HL-60 (cell line): ENCODE measurements around the gene SLC16A4.
"Not testable (repeated sequence)": the region's sequence is repeated elsewhere in the genome, so short reads cannot be mapped to it uniquely, and the experiment has no call there.

ENCODE experiments used
- DNase-seq, 2 experiments: peaks; one replicate each; pipeline ENCODE4 v3.0.0-alpha.2; 2010 to 2020; ENCODE audit warnings: low read depth in 1 of 2, low spot score in 1 of 2
- H3K27ac ChIP-seq: fragments of 250-450 bp; sonication (Bioruptor Pico); replicated peaks from 2 replicates; pipeline ENCODE4 v1.5.1; 2020; ENCODE audit warnings: mild to moderate bottlenecking, moderate library complexity
- H3K27me3 ChIP-seq: fragments of 250-450 bp; sonication (Bioruptor Pico); 2 replicates; pipeline ENCODE4 v1.5.1; 2021; ENCODE audit warnings: mild to moderate bottlenecking, moderate library complexity; ENCODE audit not compliant: insufficient read depth, poor library complexity, severe bottlenecking
- H3K4me3 ChIP-seq: replicated peaks from 2 replicates; pipeline ENCODE4 v1.5.1; 2011; ENCODE audit warnings: mild to moderate bottlenecking, control low read depth, low read length; ENCODE audit not compliant: insufficient read depth
- GABPA ChIP-seq: IDR thresholded peaks from 2 replicates; pipeline ENCODE4 v1.6.1; 2012; ENCODE audit warnings: low read depth
- POLR2AphosphoS5 ChIP-seq: IDR thresholded peaks from 2 replicates; pipeline ENCODE4 v1.6.1; 2012; ENCODE audit warnings: low read depth
- SPI1 ChIP-seq: IDR thresholded peaks from 2 replicates; pipeline ENCODE4 v1.6.1; 2012; ENCODE audit warnings: low read depth, mild to moderate bottlenecking, borderline replicate concordance
- TF ChIP-seq, protein P1 (sequence below): IDR thresholded peaks from 2 replicates; pipeline ENCODE4 v1.6.1; 2012; ENCODE audit warnings: low read depth; ENCODE audit not compliant: insufficient replicate concordance
- TF ChIP-seq, protein P2 (sequence below): IDR thresholded peaks from one replicate; pipeline ENCODE4 v1.5.1; 2011; ENCODE audit warnings: low read length, control low read depth, inconsistent platforms; ENCODE audit not compliant: insufficient read depth

SLC16A4 gene

DNA sequence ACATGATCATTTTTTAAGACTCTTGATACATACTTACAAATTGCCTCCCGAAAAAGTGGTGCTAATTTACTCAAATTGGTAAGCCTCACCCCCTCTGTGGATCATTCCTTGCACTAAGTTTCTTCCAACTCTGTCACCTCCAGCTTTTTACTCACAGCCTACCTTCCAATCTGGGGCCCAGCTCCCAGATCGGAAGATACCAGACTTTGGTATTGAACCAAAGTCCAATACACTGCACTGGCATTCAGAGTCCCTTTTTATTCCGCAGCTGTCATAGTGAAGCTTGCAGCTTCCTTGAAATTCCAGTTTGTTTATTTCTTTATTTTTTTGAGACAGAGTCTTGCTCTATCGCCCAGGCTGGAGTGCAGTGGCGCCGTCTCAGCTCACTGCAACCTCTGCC lies 18.5 kb upstream of the SLC16A4 start:
- Histone ChIP-seq H3K27me3 (no peaks in the 10 kb centered on the region), H3K4me3 (no peak overlapping the region)

DNA sequence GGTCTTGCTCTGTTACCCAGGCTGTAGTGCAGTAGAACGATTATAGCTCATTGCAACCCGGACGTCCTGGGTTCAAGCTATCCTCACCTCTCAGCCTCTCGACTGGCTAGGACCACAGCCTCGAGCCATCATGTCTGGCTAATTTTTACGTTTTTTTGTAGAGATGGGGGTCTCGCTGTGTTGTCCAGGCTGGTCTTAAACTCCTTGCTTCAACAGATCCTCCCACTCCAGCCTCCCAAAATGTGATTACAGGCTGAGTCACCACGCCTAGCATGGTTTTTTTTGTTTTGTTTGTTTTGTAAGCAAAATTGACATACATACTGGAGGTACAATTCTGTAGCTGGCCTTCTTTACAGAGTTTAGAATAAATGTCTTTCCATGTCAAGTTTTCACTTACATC lies 17.7 kb upstream of the SLC16A4 start:
- no peak for DNase-seq
- Histone ChIP-seq H3K4me3 (peak overlapping the region; percentile 97), H3K27me3 (no peaks in the 10 kb centered on the region), H3K27ac (no peak overlapping the region)
- TF ChIP-seq POLR2AphosphoS5, result no peak
- TF ChIP-seq, protein P1, sequence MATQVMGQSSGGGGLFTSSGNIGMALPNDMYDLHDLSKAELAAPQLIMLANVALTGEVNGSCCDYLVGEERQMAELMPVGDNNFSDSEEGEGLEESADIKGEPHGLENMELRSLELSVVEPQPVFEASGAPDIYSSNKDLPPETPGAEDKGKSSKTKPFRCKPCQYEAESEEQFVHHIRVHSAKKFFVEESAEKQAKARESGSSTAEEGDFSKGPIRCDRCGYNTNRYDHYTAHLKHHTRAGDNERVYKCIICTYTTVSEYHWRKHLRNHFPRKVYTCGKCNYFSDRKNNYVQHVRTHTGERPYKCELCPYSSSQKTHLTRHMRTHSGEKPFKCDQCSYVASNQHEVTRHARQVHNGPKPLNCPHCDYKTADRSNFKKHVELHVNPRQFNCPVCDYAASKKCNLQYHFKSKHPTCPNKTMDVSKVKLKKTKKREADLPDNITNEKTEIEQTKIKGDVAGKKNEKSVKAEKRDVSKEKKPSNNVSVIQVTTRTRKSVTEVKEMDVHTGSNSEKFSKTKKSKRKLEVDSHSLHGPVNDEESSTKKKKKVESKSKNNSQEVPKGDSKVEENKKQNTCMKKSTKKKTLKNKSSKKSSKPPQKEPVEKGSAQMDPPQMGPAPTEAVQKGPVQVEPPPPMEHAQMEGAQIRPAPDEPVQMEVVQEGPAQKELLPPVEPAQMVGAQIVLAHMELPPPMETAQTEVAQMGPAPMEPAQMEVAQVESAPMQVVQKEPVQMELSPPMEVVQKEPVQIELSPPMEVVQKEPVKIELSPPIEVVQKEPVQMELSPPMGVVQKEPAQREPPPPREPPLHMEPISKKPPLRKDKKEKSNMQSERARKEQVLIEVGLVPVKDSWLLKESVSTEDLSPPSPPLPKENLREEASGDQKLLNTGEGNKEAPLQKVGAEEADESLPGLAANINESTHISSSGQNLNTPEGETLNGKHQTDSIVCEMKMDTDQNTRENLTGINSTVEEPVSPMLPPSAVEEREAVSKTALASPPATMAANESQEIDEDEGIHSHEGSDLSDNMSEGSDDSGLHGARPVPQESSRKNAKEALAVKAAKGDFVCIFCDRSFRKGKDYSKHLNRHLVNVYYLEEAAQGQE, result no peak
- TF ChIP-seq, protein P2, sequence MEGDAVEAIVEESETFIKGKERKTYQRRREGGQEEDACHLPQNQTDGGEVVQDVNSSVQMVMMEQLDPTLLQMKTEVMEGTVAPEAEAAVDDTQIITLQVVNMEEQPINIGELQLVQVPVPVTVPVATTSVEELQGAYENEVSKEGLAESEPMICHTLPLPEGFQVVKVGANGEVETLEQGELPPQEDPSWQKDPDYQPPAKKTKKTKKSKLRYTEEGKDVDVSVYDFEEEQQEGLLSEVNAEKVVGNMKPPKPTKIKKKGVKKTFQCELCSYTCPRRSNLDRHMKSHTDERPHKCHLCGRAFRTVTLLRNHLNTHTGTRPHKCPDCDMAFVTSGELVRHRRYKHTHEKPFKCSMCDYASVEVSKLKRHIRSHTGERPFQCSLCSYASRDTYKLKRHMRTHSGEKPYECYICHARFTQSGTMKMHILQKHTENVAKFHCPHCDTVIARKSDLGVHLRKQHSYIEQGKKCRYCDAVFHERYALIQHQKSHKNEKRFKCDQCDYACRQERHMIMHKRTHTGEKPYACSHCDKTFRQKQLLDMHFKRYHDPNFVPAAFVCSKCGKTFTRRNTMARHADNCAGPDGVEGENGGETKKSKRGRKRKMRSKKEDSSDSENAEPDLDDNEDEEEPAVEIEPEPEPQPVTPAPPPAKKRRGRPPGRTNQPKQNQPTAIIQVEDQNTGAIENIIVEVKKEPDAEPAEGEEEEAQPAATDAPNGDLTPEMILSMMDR, result no peak
- no peak for TF ChIP-seq GABPA
- TF ChIP-seq SPI1, result no peak

More for the DNA sequence above, 18.5 kb upstream of the SLC16A4 start:
- TF ChIP-seq POLR2AphosphoS5 (no peak), GABPA (no peak), SPI1 (no peak)
- TF ChIP-seq, protein P1, result no peak
- TF ChIP-seq, protein P2, result no peak
- DNase-seq, result no peak
- no peak overlapping the region for H3K27ac ChIP-seq

DNA sequence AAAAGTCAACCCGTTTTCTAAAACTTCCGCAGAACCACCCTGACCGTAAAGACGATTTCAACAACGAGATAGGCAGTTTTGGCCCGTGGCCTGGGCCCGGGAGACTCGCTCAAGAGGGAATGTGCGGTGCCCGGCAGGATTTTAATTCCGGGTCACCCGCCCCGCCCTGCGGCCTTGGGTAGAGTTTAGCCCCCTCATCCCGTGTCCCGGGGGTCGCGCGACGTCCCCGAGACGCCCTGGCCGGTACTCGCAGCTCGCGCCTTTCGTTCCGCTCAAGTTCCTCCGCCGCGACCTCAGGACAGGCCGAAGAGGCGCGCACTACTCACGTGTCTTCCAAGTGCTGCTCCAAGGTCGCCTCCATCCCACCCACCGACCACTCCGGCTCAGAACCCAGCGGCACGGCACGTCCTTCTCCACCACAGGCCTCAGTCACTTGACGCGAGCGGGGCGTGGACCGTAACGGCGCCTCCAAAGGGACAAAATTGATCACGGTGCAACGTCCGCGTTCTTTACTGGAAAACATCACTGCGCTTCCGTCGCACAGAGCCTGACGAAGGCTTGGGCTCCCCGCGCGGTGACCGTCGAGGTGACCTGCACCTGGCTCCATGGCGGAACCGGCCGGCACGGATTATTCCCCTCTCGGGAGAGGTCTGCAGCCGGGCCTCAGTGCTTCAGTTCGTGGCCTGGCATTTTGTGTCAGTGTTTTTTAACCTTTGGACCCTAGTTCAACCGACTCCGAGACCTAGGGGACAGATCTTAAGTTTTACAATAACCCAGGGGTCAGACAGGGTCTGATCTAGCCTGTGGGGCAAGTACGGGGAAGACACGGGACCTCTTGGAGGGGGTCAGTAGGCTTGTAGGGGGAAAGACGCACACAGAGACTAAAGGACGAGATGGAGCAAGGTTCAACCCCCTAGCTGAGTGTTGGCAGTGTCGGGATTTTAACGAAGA lies 16.7 kb upstream of the SLC16A4 start, which contains the start of gene LAMTOR5:
Gene LAMTOR5 (minus strand): TSS at position 435 of the 951 bp plus-strand sequence. CDS start 74 bp downstream, at position 361.
- TF ChIP-seq SPI1 (no peak; the same call in 1 of the 2 replicates), POLR2AphosphoS5 (peak; percentile 97), GABPA (peak; percentile 87)
- TF ChIP-seq, protein P2, result no peak
- TF ChIP-seq, protein P1, result peak; percentile 63
- DNase-seq, result peak; percentile 93 to 96
- no peaks in the 10 kb centered on the region for H3K27me3 ChIP-seq
- H3K4me3 ChIP-seq, result peak within 1 kb of the TSS; percentile 97
- peak within 1 kb of the TSS; percentile 91 for H3K27ac ChIP-seq

DNA sequence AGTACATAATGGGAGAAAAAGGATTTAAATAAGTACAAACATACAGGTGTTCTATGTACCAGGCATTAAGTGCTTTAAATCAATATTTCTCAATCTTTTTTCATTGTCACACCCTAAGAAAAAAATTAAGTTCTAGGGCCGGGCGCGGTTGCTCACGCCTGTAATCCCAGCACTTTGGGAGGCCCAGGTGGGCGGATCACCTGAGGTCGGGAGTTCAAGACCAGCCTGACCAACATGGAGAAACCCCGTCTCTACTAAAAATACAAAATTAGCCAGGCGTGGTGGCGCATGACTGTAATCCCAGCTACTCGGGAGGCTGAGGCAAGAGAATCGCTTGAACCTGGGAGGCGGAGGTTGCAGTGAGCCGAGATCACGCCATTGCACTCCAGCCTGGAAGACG lies 15.6 kb upstream of the SLC16A4 start:
- Histone ChIP-seq H3K4me3 (peak overlapping the region; percentile 97), H3K27ac (peak overlapping the region; percentile 91)
- not testable (repeated sequence) for H3K27me3 ChIP-seq, DNase-seq
